Stimulated activated CD8-positive, alpha-beta memory T cell treated with anti-CD3 and anti-CD28 coated beads, Interleukin-4, amount 100 ng/mL, for 24 hours (primary cell): ENCODE measurements around the gene NDST1.

ENCODE experiments used
- DNase-seq: peaks from one replicate; pipeline ENCODE4 v3.0.0-alpha.2; 2020; ENCODE audit warnings: low read depth

NDST1 gene

GRCh38 chr5:150489360-150490295, 18.3 kb upstream of the NDST1 start:
- no peak for DNase-seq

GRCh38 chr5:150490296-150490669, 17.6 kb upstream of the NDST1 start:
- no peak for DNase-seq

DNA sequence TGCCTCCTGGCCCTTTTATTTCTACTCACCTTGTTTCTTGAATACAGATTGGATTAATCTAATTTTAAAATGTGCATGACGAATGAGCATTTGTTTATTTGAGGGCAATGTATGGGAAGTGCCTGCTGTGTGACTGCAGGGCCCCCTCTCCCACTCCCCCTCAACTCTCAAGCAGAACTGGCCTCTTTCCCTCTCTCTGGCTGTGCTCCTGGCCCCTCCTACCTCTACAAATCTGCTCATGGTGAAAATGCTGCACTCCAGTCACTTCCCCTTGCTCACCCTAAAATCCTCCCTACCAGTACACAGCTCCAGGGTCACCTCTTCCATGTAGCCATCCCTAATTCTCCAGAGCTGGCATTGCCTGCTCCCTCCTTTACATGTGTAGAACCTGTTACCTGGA, 17.2 kb upstream of the NDST1 start:
- no peak for DNase-seq

GRCh38 chr5:150491876-150492275, 16.1 kb upstream of the NDST1 start:
- DNase-seq, result no peak

DNA sequence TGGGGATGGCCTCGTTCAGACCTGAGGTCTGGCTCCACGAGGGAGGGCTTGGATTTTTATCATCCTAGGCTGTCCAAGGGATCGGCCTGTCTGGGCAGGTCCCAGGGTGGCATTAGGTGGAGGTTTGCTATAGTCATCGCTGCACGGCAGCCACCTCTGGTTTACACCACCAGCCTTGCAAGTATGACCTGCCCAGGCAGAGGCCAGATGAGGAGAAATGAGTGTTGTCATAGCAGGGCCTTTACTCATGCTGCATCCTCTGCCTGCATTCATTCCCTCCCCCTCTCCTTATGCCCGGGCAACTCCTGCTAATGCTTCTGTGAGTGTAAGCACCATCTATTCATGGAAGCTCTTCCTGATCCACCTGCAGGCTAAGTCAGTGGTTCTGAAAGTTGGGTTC, 15.3 kb upstream of the NDST1 start:
- DNase-seq, result no peak

DNA sequence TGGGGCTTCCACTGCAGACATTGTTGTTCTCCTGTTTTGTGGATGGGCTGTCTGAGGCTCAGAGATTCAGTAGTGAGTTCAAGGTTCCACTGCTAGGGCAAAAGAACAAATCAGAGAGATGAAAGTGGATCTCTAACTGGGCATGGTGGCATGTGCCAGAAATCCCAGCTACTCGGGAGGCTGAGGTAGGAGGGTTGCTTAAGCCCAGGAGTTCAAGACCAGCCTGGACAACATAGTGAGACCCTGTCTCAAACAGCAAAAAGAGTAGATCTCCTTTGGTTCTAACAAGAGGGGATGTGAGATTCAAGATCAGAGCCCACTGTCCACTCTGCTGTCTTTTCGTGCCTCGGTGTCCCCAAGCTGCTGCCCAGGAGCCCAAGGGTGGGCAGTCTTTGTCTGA, 11.8 kb upstream of the NDST1 start:
- no peak for DNase-seq

DNA sequence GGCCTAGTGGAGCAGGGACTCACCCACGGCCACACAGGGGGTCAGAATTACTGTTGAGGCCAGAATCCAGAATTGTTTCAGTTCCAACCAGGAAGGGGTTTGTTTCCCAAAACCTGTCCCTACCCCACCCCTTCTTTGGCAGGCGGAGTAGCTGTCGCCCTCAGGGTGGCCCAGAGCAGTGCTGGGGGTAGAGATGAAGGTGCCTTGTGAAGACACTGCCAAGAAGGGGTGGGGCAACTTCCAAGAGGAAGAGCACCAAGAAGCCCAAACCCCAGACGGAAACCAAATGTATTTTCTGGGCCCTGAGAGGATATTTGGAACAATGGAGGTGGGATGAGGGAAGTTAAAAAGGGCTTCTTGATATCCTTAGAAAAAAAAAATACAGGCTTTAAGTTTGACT, 11.4 kb upstream of the NDST1 start:
- DNase-seq, result no peak

DNA sequence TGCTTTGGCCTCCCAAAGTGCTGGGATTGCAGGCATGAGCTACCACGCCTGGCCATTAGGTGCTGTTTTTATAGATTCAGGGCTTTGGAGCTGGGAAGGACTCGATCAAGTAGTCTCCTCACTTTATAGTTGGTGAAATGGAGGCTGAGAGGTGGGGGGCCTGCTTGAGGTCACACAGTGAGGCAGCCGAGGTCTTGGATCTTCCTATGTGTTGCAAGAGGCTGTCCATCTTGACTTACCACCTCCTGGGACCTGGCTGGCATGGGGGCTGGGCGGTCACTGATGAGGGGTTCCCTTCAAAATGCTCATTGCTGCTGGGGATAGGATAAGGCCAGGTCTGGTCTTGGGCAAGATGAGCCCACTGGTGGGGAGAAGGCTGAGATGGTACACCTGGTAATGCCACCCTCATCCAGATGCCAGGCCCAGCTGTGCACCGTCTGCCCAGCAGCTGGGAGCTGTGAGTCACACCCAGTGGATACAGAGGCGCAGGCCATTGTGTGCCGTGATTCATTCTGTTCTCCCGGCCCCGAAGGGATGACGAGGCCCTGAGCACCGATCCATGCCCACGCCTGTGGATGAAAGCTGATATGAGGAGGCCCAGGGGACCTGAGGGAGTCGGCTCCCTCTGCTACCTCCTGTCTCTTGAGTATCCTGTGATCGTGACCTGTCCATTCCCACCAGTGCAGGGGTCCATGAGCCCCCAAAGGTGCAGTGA, 10.5 kb upstream of the NDST1 start:
- DNase-seq, result no peak

DNA sequence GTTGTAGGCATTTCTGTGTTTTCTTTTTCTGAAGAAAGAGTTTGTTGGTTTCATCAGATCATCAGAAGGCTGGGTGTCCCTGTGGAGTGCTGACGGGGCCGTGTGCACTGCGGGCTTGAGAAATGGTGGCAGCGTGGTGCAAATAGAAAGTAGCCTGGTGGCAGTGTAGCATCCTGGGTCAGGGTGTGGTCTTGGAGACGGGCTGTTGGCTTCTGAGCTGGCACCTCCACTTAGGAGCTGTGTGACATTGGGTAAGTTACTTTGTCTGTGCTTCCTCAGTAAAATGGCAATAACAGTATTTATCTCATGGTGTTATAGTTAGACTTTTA, 10.0 kb upstream of the NDST1 start:
- DNase-seq, result no peak

DNA sequence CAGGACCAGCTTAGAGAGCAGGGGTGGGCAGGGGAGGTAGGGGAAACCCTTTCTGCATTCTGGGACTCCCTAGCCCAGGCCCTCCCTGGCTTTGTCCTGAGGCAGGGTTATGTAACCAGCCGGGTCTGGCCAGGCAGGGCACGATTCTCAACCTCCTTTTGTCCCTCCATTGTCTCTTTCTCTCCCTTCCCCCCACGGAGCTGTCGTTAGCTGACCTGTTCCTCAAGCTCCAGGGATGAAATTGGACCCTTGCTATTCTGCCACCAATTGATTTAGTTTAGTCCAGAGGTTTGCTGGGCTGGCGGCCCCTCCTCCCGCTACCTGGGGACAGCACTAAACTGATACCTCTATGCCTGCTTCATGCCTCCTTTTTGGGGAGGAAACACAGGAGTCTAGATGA, 9.4 kb upstream of the NDST1 start:
- DNase-seq, result no peak

DNA sequence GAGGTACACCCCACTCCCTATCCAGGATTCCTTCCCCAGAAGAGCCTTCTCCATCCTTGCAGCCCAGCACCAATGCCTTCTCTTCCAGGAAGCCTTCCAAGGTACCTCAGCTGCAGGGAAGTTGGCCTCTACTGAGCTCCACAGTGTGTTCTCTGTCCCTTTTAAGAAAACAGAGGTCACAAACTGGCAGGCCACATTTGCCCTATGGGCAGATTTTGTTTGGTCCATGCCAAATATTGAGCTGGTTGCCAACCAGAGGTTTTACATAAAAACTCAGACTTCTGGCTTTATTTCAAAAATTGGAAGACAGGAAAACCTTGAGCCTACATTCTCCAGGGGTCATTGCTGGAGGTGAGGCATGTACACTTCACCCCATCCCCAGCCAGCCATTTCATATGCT, 9.0 kb upstream of the NDST1 start:
- no peak for DNase-seq

- no peak for DNase-seq
Measured at GRCh38 chr5:150499437-150499956, 8.4 kb upstream of the NDST1 start.

DNA sequence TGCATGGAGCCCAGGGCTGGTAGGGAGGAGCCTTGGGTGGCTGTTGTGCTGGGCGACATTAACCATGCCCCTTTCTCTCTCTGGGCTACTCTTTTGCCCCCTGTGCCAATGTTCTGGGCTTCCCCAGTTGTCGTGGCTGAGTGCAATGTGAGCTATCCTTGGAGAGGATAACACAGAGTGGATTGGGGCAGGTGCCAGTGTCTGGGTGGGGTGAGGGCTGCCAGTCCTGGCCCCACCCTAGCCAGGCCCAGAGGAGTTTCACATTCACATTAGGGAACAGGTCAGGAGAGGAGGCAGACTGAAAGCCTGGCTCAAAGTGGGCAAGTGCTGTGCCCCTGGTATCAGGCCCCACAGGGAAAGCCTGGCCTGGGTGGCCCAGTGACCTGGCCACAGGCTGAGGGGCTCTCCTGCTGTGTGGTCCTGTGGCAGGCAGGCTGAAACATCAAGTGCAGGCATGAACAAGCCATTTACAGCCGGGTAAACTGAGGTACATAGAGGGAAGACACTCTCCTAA, 7.5 kb upstream of the NDST1 start:
- no peak for DNase-seq

- no peak for DNase-seq
Measured at GRCh38 chr5:150500905-150501304, 7.0 kb upstream of the NDST1 start.

- DNase-seq, result no peak
Measured at GRCh38 chr5:150502106-150502505, 5.8 kb upstream of the NDST1 start.

GRCh38 chr5:150502847-150503246, 5.1 kb upstream of the NDST1 start:
- DNase-seq, result no peak

DNA sequence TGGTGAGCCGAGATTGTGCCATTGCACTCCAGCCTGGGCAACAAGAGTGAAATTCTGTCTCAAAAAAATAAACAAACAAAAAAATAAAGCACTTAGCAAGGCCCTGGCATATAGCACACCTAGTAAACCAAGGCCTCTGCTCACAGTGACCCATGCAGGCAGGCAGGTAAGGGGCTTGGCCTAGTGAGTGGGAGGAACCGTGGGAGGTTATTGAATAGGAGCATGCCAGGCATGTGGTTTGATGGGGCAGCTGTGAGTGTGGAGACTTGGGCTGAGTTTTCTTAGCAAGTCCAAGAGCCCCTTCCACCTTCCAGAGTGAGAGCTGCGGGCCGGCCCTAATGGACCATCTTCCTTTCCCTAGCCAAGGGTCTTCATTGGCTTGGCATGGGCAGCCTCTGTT, 4.5 kb upstream of the NDST1 start:
- no peak for DNase-seq

- DNase-seq, result no peak
Measured at GRCh38 chr5:150503977-150504620, 3.8 kb upstream of the NDST1 start.

GRCh38 chr5:150505041-150505511, 2.9 kb upstream of the NDST1 start:
- no peak for DNase-seq

- DNase-seq, result no peak
Measured at GRCh38 chr5:150505816-150506215, 2.1 kb upstream of the NDST1 start.

GRCh38 chr5:150506571-150507473, 1.1 kb upstream of the NDST1 start:
- no peak for DNase-seq

GRCh38 chr5:150508277-150508640, 328 bp downstream of the NDST1 start:
- no peak for DNase-seq
